Measurements from ENCODE around the gene ATP11B. TPM values are rescaled to one million over a fixed set of nuclear protein-coding genes. Genes with fewer than 3 reads are reported as not detected.

ATP11B gene
- total RNA-seq, 2 donors from 2014 or later: 30.1 to 125 TPM

- no peak overlapping the region for H3K27ac ChIP-seq
- H3K4me3 ChIP-seq: no peak overlapping the region
- WGBS, 2 donors: 57 to 80% methylated on average over 4 of the region's 4 CpGs
- intact Hi-C loops (cut with DNase I): no loop called here
- ATAC-seq: no peak
- DNase-seq: no peak
- H3K27me3 ChIP-seq: no peaks in the 10 kb centered on the region
- no peak for TF ChIP-seq POLR2A (IDR thresholded peaks at IDR 0.05)
- TF ChIP-seq, protein P1, sequence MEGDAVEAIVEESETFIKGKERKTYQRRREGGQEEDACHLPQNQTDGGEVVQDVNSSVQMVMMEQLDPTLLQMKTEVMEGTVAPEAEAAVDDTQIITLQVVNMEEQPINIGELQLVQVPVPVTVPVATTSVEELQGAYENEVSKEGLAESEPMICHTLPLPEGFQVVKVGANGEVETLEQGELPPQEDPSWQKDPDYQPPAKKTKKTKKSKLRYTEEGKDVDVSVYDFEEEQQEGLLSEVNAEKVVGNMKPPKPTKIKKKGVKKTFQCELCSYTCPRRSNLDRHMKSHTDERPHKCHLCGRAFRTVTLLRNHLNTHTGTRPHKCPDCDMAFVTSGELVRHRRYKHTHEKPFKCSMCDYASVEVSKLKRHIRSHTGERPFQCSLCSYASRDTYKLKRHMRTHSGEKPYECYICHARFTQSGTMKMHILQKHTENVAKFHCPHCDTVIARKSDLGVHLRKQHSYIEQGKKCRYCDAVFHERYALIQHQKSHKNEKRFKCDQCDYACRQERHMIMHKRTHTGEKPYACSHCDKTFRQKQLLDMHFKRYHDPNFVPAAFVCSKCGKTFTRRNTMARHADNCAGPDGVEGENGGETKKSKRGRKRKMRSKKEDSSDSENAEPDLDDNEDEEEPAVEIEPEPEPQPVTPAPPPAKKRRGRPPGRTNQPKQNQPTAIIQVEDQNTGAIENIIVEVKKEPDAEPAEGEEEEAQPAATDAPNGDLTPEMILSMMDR (IDR thresholded peaks at IDR 0.05): no peak
- peaks cover 0 to 7% of the 10 kb centered on the region in 2 donors for H3K36me3 ChIP-seq (replicated peaks in 1 of 2; ENCODE audit: insufficient read depth in 1 of 2, low read depth in 2 of 2)
- no peaks in the 10 kb centered on the region for H3K9me3 ChIP-seq
- H3K4me1 ChIP-seq: no peaks in the 10 kb centered on the region
Measured at GRCh38 chr3:182843478-182843877, 50.2 kb downstream of the ATP11B start.

DNA sequence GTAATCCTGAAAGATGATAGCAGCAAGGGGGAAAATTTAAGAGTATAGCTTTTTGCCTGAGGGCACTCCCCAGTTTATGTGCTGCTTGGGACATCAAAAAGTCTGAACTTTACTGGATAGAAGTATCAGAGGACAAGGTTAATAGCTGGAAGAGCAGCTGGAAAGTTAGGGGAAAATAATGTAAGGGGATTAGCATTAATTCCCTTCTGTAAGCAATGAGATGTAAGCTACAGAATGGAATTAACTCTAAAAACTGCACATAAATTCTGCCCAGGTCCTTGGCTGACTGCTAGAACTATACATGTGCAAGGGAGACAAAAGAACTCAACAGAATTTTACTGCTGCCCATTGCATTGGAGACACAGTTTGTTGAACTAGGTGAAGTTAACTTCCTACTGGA is 55.6 kb downstream of the ATP11B start:
- H3K36me3 ChIP-seq (replicated peaks in 1 of 2; ENCODE audit: insufficient read depth in 1 of 2, low read depth in 2 of 2): peaks cover 5 to 25% of the 10 kb centered on the region in 2 donors
- H3K4me3 ChIP-seq: no peak overlapping the region
- H3K9me3 ChIP-seq: no peaks in the 10 kb centered on the region
- no peak overlapping the region for H3K27ac ChIP-seq
- DNase-seq: no peak
- H3K4me1 ChIP-seq: no peaks in the 10 kb centered on the region
- ATAC-seq: no peak
- TF ChIP-seq, protein P1 (IDR thresholded peaks at IDR 0.05): no peak
- no peak for TF ChIP-seq POLR2A (IDR thresholded peaks at IDR 0.05)
- intact Hi-C loops (cut with DNase I): no loop called here
- H3K27me3 ChIP-seq: no peaks in the 10 kb centered on the region

DNA sequence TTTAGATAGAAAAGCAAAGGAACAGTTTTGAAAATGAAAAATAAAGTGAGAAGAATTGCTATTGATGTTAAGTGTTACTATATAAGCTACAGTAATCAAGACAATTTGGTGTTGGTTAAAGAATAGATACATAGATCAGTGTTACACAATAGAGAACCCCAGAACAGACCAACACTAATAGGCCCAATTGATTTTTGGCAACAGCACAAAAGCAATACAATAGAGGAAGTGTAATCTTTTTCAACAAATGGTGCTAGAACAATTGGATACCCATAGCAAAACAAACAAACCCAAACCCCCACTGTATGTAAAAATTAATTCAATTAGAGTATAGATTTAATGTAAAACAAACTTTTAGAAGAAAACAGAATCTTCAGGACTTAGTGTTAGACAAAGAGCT is 61.8 kb downstream of the ATP11B start:
- Histone ChIP-seq H3K27ac (no peak overlapping the region), H3K36me3 (replicated peaks in 1 of 2; ENCODE audit: insufficient read depth in 1 of 2, low read depth in 2 of 2) (peaks cover 0 to 10% of the 10 kb centered on the region in 2 donors), H3K4me3 (no peak overlapping the region), H3K9me3 (no peaks in the 10 kb centered on the region), H3K27me3 (no peaks in the 10 kb centered on the region), H3K4me1 (no peaks in the 10 kb centered on the region)
- ATAC-seq: no peak
- intact Hi-C loops (cut with DNase I): no loop called here
- no peak for DNase-seq
- TF ChIP-seq, protein P1 (IDR thresholded peaks at IDR 0.05): no peak
- TF ChIP-seq POLR2A (IDR thresholded peaks at IDR 0.05): no peak

- TF ChIP-seq POLR2A (IDR thresholded peaks at IDR 0.05): no peak
- TF ChIP-seq, protein P1 (IDR thresholded peaks at IDR 0.05): no peak
- H3K36me3 ChIP-seq (replicated peaks in 1 of 2; ENCODE audit: insufficient read depth in 1 of 2, low read depth in 2 of 2): peaks cover 0 to 3% of the 10 kb centered on the region in 2 donors
- DNase-seq (no peak), ATAC-seq (no peak)
- H3K4me3 ChIP-seq: no peak overlapping the region
- 100% methylated on average over 1 of the region's 1 CpG for WGBS, 2 donors
- H3K27me3 ChIP-seq: no peaks in the 10 kb centered on the region
- no peaks in the 10 kb centered on the region for H3K9me3 ChIP-seq
- no peak overlapping the region for H3K27ac ChIP-seq
- H3K4me1 ChIP-seq: no peaks in the 10 kb centered on the region
- intact Hi-C loops (cut with DNase I): no loop called here
Measured at GRCh38 chr3:182861348-182861747, 68.0 kb downstream of the ATP11B start.

DNA sequence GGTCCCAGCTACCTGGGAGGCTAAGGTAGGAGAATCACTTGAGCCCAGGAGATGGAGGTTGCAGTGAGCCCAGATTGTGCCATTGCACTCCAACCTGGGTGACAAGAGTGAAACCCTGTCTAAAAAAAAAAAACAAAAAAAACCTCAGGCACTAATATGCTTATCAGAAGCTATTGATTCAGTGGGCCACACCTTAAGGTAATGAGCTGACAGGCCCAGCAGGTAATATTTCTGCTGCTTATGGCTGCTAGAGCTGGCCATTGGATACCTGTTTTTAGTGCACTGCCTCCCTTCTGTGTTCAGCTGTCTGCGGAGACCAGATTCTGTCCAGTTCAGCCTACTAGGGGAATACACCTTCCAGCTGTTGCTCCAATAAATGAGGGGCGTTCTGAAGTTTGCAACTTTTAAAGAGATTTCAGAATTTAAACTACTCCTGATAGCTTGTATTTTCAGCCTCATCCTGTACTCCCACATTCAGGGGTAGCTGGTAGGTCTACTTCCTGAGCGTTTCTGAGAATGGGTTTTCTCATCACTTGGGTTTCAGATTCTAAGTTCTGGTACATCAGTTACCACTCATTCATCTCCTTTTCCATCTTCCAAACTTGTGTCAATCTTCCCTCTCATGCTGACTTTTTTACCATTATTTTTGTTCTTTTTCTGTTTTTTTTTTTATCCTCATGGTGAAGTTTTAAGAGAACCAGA is 69.0 kb downstream of the ATP11B start:
- TF ChIP-seq, protein P1 (IDR thresholded peaks at IDR 0.05): no peak
- no peak overlapping the region for H3K27ac ChIP-seq
- no peaks in the 10 kb centered on the region for H3K4me1 ChIP-seq
- H3K9me3 ChIP-seq: no peaks in the 10 kb centered on the region
- no peak for DNase-seq
- no peak overlapping the region for H3K4me3 ChIP-seq
- H3K27me3 ChIP-seq: no peaks in the 10 kb centered on the region
- 90 to 96% methylated on average over 3 of the region's 3 CpGs for WGBS, 2 donors
- ATAC-seq: no peak
- intact Hi-C loops (cut with DNase I): no loop called here
- peaks cover 0 to 3% of the 10 kb centered on the region in 2 donors for H3K36me3 ChIP-seq (replicated peaks in 1 of 2; ENCODE audit: insufficient read depth in 1 of 2, low read depth in 2 of 2)

All from body of pancreas (tissue), 4 donors.